HS-5 (cell line): ENCODE measurements around the gene UBAP1L.
A peak's percentile ranks its signal among the peaks of the same experiment; 100 is the strongest.

ENCODE experiments used
- DNase-seq: peaks from one replicate; pipeline ENCODE4 v3.0.0-alpha.2; 2012; ENCODE audit warnings: low read depth

The UBAP1L gene

GRCh38 chr15:65066635-65067316 lies 48.2 kb downstream of the UBAP1L start:
- DNase-seq = no peak

- no peak for DNase-seq
Observed at GRCh38 chr15:65066001-65066634, 48.9 kb downstream of the UBAP1L start.

GRCh38 chr15:65062726-65063125 lies 52.3 kb downstream of the UBAP1L start:
- DNase-seq = no peak

- no peak for DNase-seq
Observed at GRCh38 chr15:65062061-65062460, 52.9 kb downstream of the UBAP1L start.

GRCh38 chr15:65060641-65061397 lies 54.2 kb downstream of the UBAP1L start:
- no peak for DNase-seq

- DNase-seq = no peak
Observed at GRCh38 chr15:65059931-65060596, 54.9 kb downstream of the UBAP1L start.

GRCh38 chr15:65059369-65059750 lies 55.6 kb downstream of the UBAP1L start:
- no peak for DNase-seq

GRCh38 chr15:65058394-65059368 lies 56.3 kb downstream of the UBAP1L start:
- no peak for DNase-seq

- DNase-seq = no peak
Observed at GRCh38 chr15:65057549-65057940, 57.5 kb downstream of the UBAP1L start.

- no peak for DNase-seq
Observed at GRCh38 chr15:65056868-65057548, 58.0 kb downstream of the UBAP1L start.

- no peak for DNase-seq
Observed at GRCh38 chr15:65056106-65056505, 58.9 kb downstream of the UBAP1L start.

GRCh38 chr15:65055201-65055870 lies 59.7 kb downstream of the UBAP1L start:
- DNase-seq = no peak

- DNase-seq = no peak
Observed at GRCh38 chr15:65054333-65055200, 60.4 kb downstream of the UBAP1L start.

GRCh38 chr15:65052956-65053355 lies 62.0 kb downstream of the UBAP1L start:
- DNase-seq = no peak

- no peak for DNase-seq
Observed at GRCh38 chr15:65051266-65051665, 63.7 kb downstream of the UBAP1L start.

GRCh38 chr15:65050270-65050669 lies 64.7 kb downstream of the UBAP1L start:
- no peak for DNase-seq

- DNase-seq = peak; percentile 79
Observed at GRCh38 chr15:65049418-65049840, 65.6 kb downstream of the UBAP1L start.

GRCh38 chr15:65048241-65048640 lies 66.8 kb downstream of the UBAP1L start:
- no peak for DNase-seq
